Stimulated activated naive CD8-positive, alpha-beta T cell treated with anti-CD3 and anti-CD28 coated beads, Interleukin-15, Interleukin-2, amounts not matched to agents 100 ng/mL and 50 ng/mL, for 24 hours (primary cell): ENCODE results near the gene CFAP157.

Experiments used
- H3K27ac Mint-ChIP-seq: one replicate; pipeline ENCODE4 v1.8.0; 2021; ENCODE audit warnings: mild to moderate bottlenecking, mixed read lengths
- H3K27me3 Mint-ChIP-seq: one replicate; pipeline ENCODE4 v1.8.0; 2021; ENCODE audit warnings: mixed read lengths
- H3K36me3 Mint-ChIP-seq: one replicate; pipeline ENCODE4 v1.8.0; 2021; ENCODE audit warnings: low read depth, mixed read lengths
- H3K4me1 Mint-ChIP-seq: one replicate; pipeline ENCODE4 v1.8.0; 2021; ENCODE audit warnings: low read depth, mixed read lengths
- H3K4me3 Mint-ChIP-seq: one replicate; pipeline ENCODE4 v1.8.0; 2021; ENCODE audit warnings: mild to moderate bottlenecking, mixed read lengths
- H3K9me3 Mint-ChIP-seq: one replicate; pipeline ENCODE4 v1.8.0; 2021; ENCODE audit warnings: mixed read lengths

The CFAP157 gene

GRCh38 chr9:127683723-127684122 lies 23.1 kb upstream of the CFAP157 start:
- Mint-ChIP-seq H3K27me3 (no peaks in the 10 kb centered on the region), H3K9me3 (no peaks in the 10 kb centered on the region), H3K27ac (no peak overlapping the region), H3K4me3 (no peak overlapping the region), H3K36me3 (no peaks in the 10 kb centered on the region), H3K4me1 (no peaks in the 10 kb centered on the region)

DNA sequence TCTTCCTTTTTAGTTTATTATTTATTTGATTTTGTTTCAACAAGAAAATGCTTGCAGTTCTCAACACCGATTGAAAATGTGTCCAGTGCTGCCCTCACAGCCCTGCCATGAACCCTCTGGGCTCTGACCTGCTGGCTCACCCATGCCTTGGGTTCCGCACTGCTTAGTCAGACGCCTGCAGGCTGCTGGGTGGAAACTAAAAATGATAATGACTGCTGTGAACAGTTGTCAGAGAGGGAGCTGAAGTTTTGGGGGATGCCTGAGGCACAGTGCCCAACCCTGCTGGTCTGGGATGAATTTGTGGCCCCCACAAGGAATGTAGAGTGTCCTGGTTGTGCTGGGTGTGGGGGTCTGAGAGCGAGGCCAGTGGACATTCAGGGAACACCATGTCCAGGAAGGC lies 22.2 kb upstream of the CFAP157 start:
- Mint-ChIP-seq H3K4me3 (no peak overlapping the region), H3K4me1 (no peaks in the 10 kb centered on the region)

DNA sequence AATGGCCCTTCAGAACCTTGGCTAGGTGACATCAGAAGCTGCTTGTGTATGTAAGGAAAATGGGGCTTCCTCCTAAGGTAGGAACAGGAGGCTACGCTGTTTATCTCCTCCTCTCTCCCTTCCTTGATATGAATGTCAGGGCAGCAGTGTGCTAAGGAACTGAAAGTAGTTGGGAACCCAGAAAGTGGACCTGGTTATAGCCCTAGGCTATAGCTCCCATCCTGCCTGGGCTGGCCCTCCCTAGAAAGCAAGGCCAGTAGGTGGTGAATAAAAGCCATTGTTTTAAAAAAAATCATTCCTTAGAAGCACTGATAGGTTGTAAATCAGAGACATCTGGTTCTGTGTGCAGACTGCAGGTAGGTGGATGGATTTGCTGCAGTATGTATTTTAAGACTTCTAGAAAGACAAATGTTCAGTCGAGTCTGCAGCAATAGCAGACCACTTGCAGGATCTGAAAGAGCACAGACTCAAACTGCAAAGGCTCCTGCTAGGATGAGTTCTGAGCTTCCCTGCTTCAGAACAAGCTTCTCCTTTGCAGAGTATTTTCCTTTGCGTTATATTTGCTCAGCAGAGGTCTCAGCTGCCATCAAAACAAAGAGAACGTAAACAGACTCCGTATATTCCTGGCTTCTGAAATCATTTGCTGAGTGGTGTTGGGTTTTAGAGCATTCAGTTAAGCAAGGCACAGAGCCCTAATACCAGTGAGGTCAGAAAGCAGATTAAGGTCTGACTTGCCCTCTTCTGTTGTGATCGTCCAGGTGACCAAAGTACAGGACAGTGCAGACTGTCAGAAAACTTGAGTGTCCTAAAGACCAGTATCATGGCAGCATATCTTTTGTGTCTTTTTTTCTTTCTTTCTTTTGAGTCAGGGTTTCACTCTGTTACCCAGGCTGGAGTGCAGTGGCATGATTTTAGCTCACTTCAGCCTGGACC lies 20.1 kb upstream of the CFAP157 start:
- Mint-ChIP-seq H3K4me3 (no peak overlapping the region), H3K27ac (no peak overlapping the region), H3K27me3 (no peaks in the 10 kb centered on the region), H3K4me1 (no peaks in the 10 kb centered on the region), H3K9me3 (no peaks in the 10 kb centered on the region), H3K36me3 (no peaks in the 10 kb centered on the region)

More for the DNA sequence above, 22.2 kb upstream of the CFAP157 start:
- Mint-ChIP-seq H3K27me3 (no peaks in the 10 kb centered on the region), H3K9me3 (no peaks in the 10 kb centered on the region), H3K36me3 (no peaks in the 10 kb centered on the region), H3K27ac (no peak overlapping the region)

DNA sequence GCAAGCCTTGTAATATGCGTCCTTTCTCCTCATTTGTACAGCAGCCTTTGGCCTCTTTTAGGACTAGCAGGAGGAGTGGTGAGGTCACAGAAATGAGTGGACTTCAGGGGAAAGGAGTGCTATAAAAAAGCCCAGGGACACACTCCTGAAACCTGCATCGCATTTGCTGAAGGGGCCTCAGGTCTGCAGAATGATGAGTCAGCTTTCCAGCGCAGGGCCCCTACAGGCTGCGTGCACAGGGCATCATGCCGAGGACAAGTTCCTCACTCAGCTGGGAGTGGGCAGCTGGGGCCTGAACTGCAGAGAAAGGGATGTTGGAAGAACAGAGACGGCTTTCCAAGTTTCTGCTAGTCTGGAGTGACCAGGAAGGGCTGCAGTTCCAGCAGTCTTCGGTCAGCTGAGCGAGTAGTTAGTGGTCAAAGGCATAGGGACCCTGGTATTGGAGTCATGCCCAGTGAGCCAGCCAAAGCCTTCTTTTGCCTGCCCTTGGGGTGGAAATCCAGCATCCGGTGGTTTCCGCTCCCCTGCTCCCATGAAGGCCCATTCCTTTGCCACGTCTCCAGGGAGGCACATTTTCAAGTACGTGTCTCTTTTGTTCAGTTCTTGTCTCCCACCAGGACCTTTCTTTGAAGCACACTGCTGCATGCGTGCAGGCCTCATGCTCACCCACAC lies 17.3 kb upstream of the CFAP157 start:
- no peaks in the 10 kb centered on the region for H3K4me1 Mint-ChIP-seq

DNA sequence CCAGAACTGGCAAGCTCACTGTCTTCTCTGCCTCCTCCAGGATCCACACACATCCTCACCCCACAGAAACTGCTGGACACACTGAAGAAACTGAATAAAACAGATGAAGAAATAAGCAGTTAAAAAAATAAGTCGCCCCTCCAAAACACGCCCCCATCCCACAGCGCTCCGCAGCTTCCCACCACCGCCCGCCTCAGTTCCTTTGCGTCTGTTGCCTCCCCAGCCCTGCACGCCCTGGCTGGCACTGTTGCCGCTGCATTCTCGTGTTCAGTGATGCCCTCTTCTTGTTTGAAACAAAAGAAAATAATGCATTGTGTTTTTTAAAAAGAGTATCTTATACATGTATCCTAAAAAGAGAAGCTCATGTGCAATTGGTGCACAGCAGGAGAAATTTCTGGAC lies 16.1 kb upstream of the CFAP157 start:
- no peaks in the 10 kb centered on the region for H3K4me1 Mint-ChIP-seq
- no peaks in the 10 kb centered on the region for H3K27me3 Mint-ChIP-seq
- no peaks in the 10 kb centered on the region for H3K9me3 Mint-ChIP-seq
- H3K4me3 Mint-ChIP-seq, result no peak overlapping the region
- no peaks in the 10 kb centered on the region for H3K36me3 Mint-ChIP-seq
- H3K27ac Mint-ChIP-seq, result no peak overlapping the region

More for the DNA sequence above, 17.3 kb upstream of the CFAP157 start:
- Mint-ChIP-seq H3K27ac (no peak overlapping the region), H3K27me3 (no peaks in the 10 kb centered on the region), H3K4me3 (no peak overlapping the region), H3K9me3 (no peaks in the 10 kb centered on the region), H3K36me3 (no peaks in the 10 kb centered on the region)

GRCh38 chr9:127692071-127692470 lies 14.7 kb upstream of the CFAP157 start:
- Mint-ChIP-seq H3K36me3 (no peaks in the 10 kb centered on the region), H3K9me3 (no peaks in the 10 kb centered on the region), H3K27ac (no peak overlapping the region), H3K27me3 (no peaks in the 10 kb centered on the region), H3K4me3 (no peak overlapping the region), H3K4me1 (no peaks in the 10 kb centered on the region)

GRCh38 chr9:127693143-127693542 lies 13.6 kb upstream of the CFAP157 start:
- Mint-ChIP-seq H3K4me1 (no peaks in the 10 kb centered on the region), H3K9me3 (no peaks in the 10 kb centered on the region), H3K4me3 (no peak overlapping the region), H3K36me3 (no peaks in the 10 kb centered on the region), H3K27me3 (no peaks in the 10 kb centered on the region), H3K27ac (no peak overlapping the region)

GRCh38 chr9:127693697-127694096 lies 13.1 kb upstream of the CFAP157 start:
- no peaks in the 10 kb centered on the region for H3K36me3 Mint-ChIP-seq
- H3K4me3 Mint-ChIP-seq, result no peak overlapping the region
- H3K27me3 Mint-ChIP-seq, result no peaks in the 10 kb centered on the region
- H3K27ac Mint-ChIP-seq, result no peak overlapping the region
- H3K4me1 Mint-ChIP-seq, result no peaks in the 10 kb centered on the region
- no peaks in the 10 kb centered on the region for H3K9me3 Mint-ChIP-seq

DNA sequence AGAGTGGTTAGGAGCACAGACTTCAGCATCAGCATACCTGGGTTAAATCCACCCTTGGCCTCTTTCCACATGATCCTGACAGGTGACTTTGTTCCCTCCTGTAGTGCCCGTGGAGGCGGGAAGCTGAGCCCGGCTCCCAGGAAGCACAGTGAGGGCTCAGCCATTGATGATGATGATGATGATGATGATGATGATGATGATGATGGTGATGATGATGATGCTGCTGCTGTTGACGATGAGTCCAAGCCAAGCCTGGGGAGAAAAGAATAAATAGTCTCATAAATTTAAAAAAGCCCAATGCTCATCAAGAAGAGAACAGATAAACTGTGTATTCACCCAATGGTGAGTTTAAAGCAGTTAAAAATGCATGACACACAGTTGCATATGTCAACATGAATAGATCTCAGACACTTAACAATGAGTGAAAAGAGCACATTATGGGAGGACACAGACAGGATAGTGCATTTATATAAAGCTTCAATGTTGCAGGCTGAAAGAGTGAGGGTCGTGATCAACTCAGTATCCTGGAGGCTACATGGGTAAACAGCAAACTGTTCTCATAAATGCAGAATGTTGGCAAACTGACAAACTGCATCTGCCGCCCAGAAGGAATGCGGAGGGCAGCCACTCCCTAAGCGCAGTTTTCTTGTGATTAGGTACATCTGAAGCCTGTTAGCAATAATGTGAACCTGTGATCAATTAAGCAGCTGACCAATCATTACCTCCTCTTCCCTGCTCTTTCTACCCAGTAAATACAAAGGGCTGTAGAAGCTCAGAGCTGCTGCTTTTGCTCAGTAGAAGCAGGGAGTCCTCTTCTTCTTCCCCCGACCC lies 11.7 kb upstream of the CFAP157 start:
- Mint-ChIP-seq H3K27ac (no peak overlapping the region), H3K4me3 (no peak overlapping the region), H3K36me3 (no peaks in the 10 kb centered on the region), H3K27me3 (no peaks in the 10 kb centered on the region), H3K9me3 (no peaks in the 10 kb centered on the region), H3K4me1 (peaks cover 13% of the 10 kb centered on the region)

GRCh38 chr9:127697575-127697974 lies 9.2 kb upstream of the CFAP157 start:
- no peak overlapping the region for H3K27ac Mint-ChIP-seq
- H3K9me3 Mint-ChIP-seq, result no peaks in the 10 kb centered on the region
- peaks cover 15% of the 10 kb centered on the region for H3K4me1 Mint-ChIP-seq
- no peaks in the 10 kb centered on the region for H3K36me3 Mint-ChIP-seq
- no peak overlapping the region for H3K4me3 Mint-ChIP-seq
- no peaks in the 10 kb centered on the region for H3K27me3 Mint-ChIP-seq

DNA sequence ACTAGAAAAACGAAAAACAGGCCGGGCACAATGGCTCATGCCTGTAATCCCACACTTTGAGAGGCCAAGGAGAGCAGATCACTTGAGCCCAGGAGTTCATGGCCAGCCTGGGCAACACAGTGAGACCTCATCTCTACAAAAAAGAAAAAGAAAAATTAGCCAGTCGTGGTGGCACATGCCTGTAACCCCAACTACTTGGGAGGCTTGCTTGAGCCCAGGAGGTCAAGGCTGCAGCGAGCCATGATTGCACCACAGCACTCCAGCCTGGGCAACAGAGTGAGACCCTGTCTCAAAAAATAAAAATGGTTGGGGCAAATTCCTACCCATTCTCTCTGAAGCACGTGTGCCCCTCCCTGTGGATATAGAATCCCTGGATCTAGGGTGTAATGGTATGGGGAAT lies 8.4 kb upstream of the CFAP157 start:
- no peaks in the 10 kb centered on the region for H3K27me3 Mint-ChIP-seq
- no peaks in the 10 kb centered on the region for H3K36me3 Mint-ChIP-seq
- no peaks in the 10 kb centered on the region for H3K9me3 Mint-ChIP-seq
- peaks cover 15% of the 10 kb centered on the region for H3K4me1 Mint-ChIP-seq
- no peak overlapping the region for H3K27ac Mint-ChIP-seq
- no peak overlapping the region for H3K4me3 Mint-ChIP-seq

GRCh38 chr9:127698985-127699670 lies 7.7 kb upstream of the CFAP157 start:
- Mint-ChIP-seq H3K27me3 (no peaks in the 10 kb centered on the region), H3K36me3 (no peaks in the 10 kb centered on the region), H3K4me1 (peaks cover 15% of the 10 kb centered on the region), H3K9me3 (no peaks in the 10 kb centered on the region), H3K27ac (peak overlapping the region; percentile 45), H3K4me3 (peak overlapping the region; percentile 76)

GRCh38 chr9:127700140-127700539 lies 6.6 kb upstream of the CFAP157 start:
- no peaks in the 10 kb centered on the region for H3K36me3 Mint-ChIP-seq
- no peaks in the 10 kb centered on the region for H3K27me3 Mint-ChIP-seq
- H3K9me3 Mint-ChIP-seq, result no peaks in the 10 kb centered on the region
- peak overlapping the region; percentile 26 for H3K27ac Mint-ChIP-seq
- H3K4me1 Mint-ChIP-seq, result peaks cover 15% of the 10 kb centered on the region
- no peak overlapping the region for H3K4me3 Mint-ChIP-seq

DNA sequence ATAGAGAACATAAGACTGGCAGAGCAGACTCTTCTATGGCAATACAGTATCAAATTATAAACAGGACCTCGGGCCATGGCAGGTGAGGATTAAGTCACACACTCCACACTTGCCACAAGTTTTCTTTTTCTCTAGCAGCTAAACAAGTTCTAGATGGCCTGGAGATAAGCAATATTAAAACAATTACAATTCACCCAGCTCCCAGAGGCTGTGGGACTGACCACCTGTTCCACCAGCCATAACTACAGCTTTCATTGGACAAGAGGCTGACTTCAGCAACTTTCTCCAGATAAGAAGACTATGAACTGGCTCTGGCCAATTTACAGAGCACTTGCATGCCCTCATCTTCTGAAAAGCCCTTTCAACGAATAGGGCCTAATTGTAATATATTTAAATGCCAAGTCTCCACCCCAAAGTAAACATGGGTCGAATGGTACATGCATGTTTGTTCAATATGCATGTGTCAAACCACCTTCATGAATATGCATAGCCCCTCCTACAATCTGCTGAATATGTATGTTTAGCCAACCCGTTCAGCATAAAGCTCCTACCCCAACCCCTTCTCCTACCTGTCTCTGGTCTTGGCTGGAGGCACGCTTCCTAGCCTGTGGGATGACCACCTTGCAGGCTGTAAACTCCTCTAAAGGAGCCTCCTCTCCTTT lies 6.1 kb upstream of the CFAP157 start:
- H3K36me3 Mint-ChIP-seq, result no peaks in the 10 kb centered on the region
- H3K4me3 Mint-ChIP-seq, result no peak overlapping the region
- peaks cover 15% of the 10 kb centered on the region for H3K4me1 Mint-ChIP-seq
- no peaks in the 10 kb centered on the region for H3K9me3 Mint-ChIP-seq
- H3K27me3 Mint-ChIP-seq, result no peaks in the 10 kb centered on the region
- H3K27ac Mint-ChIP-seq, result peak overlapping the region; percentile 26
